Measurements from ENCODE around the gene NOP9.

DNA sequence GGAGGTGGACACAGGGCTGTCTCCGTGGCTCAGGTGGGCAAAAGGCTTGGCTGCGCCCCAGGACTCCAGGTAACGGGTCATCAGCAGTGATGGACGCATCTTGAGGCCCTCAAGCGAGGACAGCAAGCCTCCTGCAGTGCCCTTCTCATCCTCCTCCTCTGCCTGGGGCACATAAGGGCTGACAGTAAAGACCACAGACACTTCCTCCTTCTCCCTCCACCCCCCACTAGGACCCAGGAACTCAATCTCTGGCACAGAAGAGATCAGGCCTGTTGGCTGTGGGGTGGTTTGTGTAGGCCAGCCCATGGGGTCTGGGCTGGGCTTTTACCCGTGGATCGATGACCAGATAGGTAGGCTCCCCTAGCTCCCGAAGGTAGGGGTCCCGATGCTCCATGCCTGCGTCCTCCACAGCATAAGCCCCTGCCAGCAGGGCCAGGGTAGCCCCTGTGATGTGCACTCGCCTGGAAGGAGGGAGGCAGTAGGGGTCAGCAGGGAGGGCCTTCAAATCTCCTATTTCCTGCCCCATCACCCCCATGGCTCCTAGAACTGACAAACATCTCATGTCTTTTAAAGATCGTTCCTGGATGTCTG is 29.5 kb downstream of the NOP9 start:
- TF ChIP-seq GATA2 (IDR thresholded peaks at IDR 0.05; ENCODE audit: low read depth, low read length) (no peak), GATA3 (IDR thresholded peaks at IDR 0.05; ENCODE audit: low read depth, low read length) (no peak)
